PC-9 (cell line): Measurements from ENCODE around the gene DCAKD. TPM values are rescaled to one million over a fixed set of nuclear protein-coding genes. Genes with fewer than 3 reads are reported as not detected.

ENCODE experiments used
- BruUV-seq: library from RNA; stranded (reverse); fragments of 400-500 nt; replicated peaks from 2 replicates; lab custom pipeline; 2021; lab: Mats Ljungman, UMichigan
- CTCF ChIA-PET: fragments of 300-600 bp; sonication (Branson Sonifier 250); formaldehyde crosslinking; loops from one replicate; lab custom pipeline; 2022; ENCODE audit warnings: antibody characterized with exemption; lab: Charles Lee
- POLR2A ChIA-PET: fragments of 300-600 bp; sonication (Branson Sonifier 250); formaldehyde crosslinking; loops from one replicate; lab custom pipeline; 2022; ENCODE audit warnings: antibody characterized with exemption; ENCODE audit not compliant: unreplicated experiment; lab: Charles Lee
- DNase-seq, 2 experiments: peaks; one replicate each; pipeline versions ENCODE4 v3.0.0 to v3.0.0-alpha.2; 2015 to 2022; ENCODE audit warnings: mixed read lengths in 1 of 2
- H2AFZ ChIP-seq: fragments of 200-600 bp; sonication (generic); 2 replicates; pipeline ENCODE4 v1.8.1; 2017; ENCODE audit warnings: antibody characterized with exemption
- H3F3A ChIP-seq: fragments of 200-600 bp; sonication (generic); 2 replicates; pipeline ENCODE4 v1.8.1; 2017; ENCODE audit warnings: antibody characterized with exemption, mild to moderate bottlenecking, low read depth; ENCODE audit not compliant: insufficient read depth
- H3K27ac ChIP-seq: fragments of 200-600 bp; sonication (generic); 2 replicates; pipeline ENCODE4 v1.6.1; 2016; ENCODE audit warnings: mixed run types
- H3K27me3 ChIP-seq: fragments of 200-600 bp; sonication (generic); 2 replicates; pipeline ENCODE4 v1.6.1; 2016; ENCODE audit warnings: low read depth, mixed run types; ENCODE audit not compliant: insufficient read depth
- H3K36me3 ChIP-seq: fragments of 200-600 bp; sonication (generic); 2 replicates; pipeline ENCODE4 v1.6.1; 2016; ENCODE audit warnings: low read depth, mixed run types
- H3K4me1 ChIP-seq: fragments of 200-600 bp; sonication (generic); replicated peaks from 2 replicates; pipeline ENCODE4 v1.6.1; 2016; ENCODE audit warnings: mixed run types; ENCODE audit not compliant: insufficient read depth
- H3K4me2 ChIP-seq: fragments of 200-600 bp; sonication (generic); 2 replicates; pipeline ENCODE4 v1.6.1; 2017; ENCODE audit warnings: mixed run types
- H3K4me3 ChIP-seq: fragments of 200-600 bp; sonication (generic); 2 replicates; pipeline ENCODE4 v1.6.1; 2016; ENCODE audit warnings: mixed run types
- H3K79me2 ChIP-seq: fragments of 200-600 bp; sonication (generic); 2 replicates; pipeline ENCODE4 v1.6.1; 2017; ENCODE audit warnings: low read depth, mixed run types
- H3K9me2 ChIP-seq: fragments of 200-600 bp; sonication (generic); 2 replicates; pipeline ENCODE4 v1.8.1; 2017; ENCODE audit warnings: mild to moderate bottlenecking; ENCODE audit not compliant: insufficient read depth
- H3K9me3 ChIP-seq: fragments of 200-600 bp; sonication (generic); 2 replicates; pipeline ENCODE4 v1.8.1; 2016; ENCODE audit warnings: low read depth; ENCODE audit not compliant: insufficient read depth
- H4K20me1 ChIP-seq: fragments of 200-600 bp; sonication (generic); 2 replicates; pipeline ENCODE4 v1.8.1; 2017; ENCODE audit not compliant: insufficient read depth
- CTCF ChIP-seq: fragments of 200-600 bp; sonication (generic); conservative IDR thresholded peaks from 2 replicates; pipeline ENCODE4 v1.6.1; 2017; ENCODE audit warnings: mixed run types, antibody characterized with exemption, mild to moderate bottlenecking, moderate library complexity
- EZH2 ChIP-seq: fragments of 200-600 bp; sonication (generic); IDR thresholded peaks from 2 replicates; pipeline ENCODE4 v1.8.0; 2017; ENCODE audit warnings: antibody characterized with exemption, low read depth
- intact Hi-C: fragments of 100-400 bp; cut with micrococcal nuclease; formaldehyde crosslinking; loops from one replicate; pipeline ENCODE4 v1.10.0; 2022; ENCODE audit not compliant: unreplicated experiment
- total RNA-seq: library from RNA; stranded (reverse); gene quantifications from 2 replicates; pipeline ENCODE4 v1.2.3, GENCODE V29; 2021

The DCAKD gene
- total RNA-seq, 1 experiment from 2014 or later, result 68.8 TPM

GRCh38 chr17:45093444-45094110 is 42.1 kb upstream of the DCAKD start:
- Histone ChIP-seq H3K4me1 (peaks cover 21% of the 10 kb centered on the region), H3K4me3 (no peak overlapping the region), H2AFZ (no peak overlapping the region), H3K27ac (peak overlapping the region; percentile 66), H4K20me1 (no peaks in the 10 kb centered on the region; the same call in 1 of the 2 replicates), H3K9me3 (no peaks in the 10 kb centered on the region), H3K9me2 (no peaks in the 10 kb centered on the region), H3K27me3 (no peaks in the 10 kb centered on the region), H3K4me2 (peak overlapping the region; percentile 40), H3K79me2 (no peaks in the 10 kb centered on the region; the same call in 1 of the 2 replicates), H3K36me3 (peaks cover 20% of the 10 kb centered on the region), H3F3A (peaks cover 62% of the 10 kb centered on the region)
- DNase-seq, result no peak
- CTCF ChIA-PET, result interaction anchor here (0.5 to 0.7 kb wide), 2 partner anchors 104 to 378 kb away, joined by 3 to 4 read pairs; no protein-coding TSS in a partner anchor
- TF ChIP-seq CTCF, result no peak
- no peak for TF ChIP-seq EZH2
- BruUV-seq, result TSS peak; percentile 18
- intact Hi-C loops, result loop anchor here (2.0 to 10.0 kb wide), 3 partner anchors 31 to 69 kb away; partner anchors contain the start of gene DCAKD
- POLR2A ChIA-PET, result interaction anchor here (0.5 to 0.6 kb wide), 2 partner anchors 34 to 125 kb away, joined by 4 to 7 read pairs; partner anchors contain the start of gene C1QL1

GRCh38 chr17:45092911-45093430 is 41.5 kb upstream of the DCAKD start:
- CTCF ChIA-PET, result interaction anchor here (0.5 kb wide), 1 partner anchor 104 kb away, joined by 4 read pairs; no protein-coding TSS in a partner anchor
- H3K27ac ChIP-seq, result peak overlapping the region; percentile 66
- DNase-seq, result peak; percentile 86 to 88
- no peak overlapping the region for H2AFZ ChIP-seq
- peak overlapping the region; percentile 40 for H3K4me2 ChIP-seq
- H3K27me3 ChIP-seq, result no peaks in the 10 kb centered on the region
- no peaks in the 10 kb centered on the region for H3K9me3 ChIP-seq
- POLR2A ChIA-PET, result interaction anchor here (0.5 to 0.7 kb wide), 3 partner anchors 35 to 187 kb away, joined by 4 to 7 read pairs (median 7); partner anchors contain the start of gene C1QL1
- TF ChIP-seq CTCF, result no peak
- TF ChIP-seq EZH2, result no peak
- H3K4me1 ChIP-seq, result peaks cover 21% of the 10 kb centered on the region
- intact Hi-C loops, result loop anchor here (2.0 to 10.0 kb wide), 3 partner anchors 32 to 68 kb away; partner anchors contain the start of gene DCAKD
- H3K4me3 ChIP-seq, result no peak overlapping the region
- peaks cover 20% of the 10 kb centered on the region for H3K36me3 ChIP-seq
- H4K20me1 ChIP-seq, result no peaks in the 10 kb centered on the region
- no peaks in the 10 kb centered on the region for H3K9me2 ChIP-seq
- BruUV-seq, result no TSS peak
- H3K79me2 ChIP-seq, result no peaks in the 10 kb centered on the region; the same call in 1 of the 2 replicates
- peaks cover 55% of the 10 kb centered on the region for H3F3A ChIP-seq

- BruUV-seq, result no TSS peak
- Histone ChIP-seq H3K9me3 (no peaks in the 10 kb centered on the region), H3K9me2 (no peaks in the 10 kb centered on the region), H3K27me3 (no peaks in the 10 kb centered on the region), H3K4me3 (no peak overlapping the region), H4K20me1 (no peaks in the 10 kb centered on the region), H3K27ac (peak overlapping the region; percentile 66), H2AFZ (no peak overlapping the region), H3K4me1 (peaks cover 21% of the 10 kb centered on the region), H3K79me2 (no peaks in the 10 kb centered on the region; the same call in 1 of the 2 replicates), H3K36me3 (peaks cover 20% of the 10 kb centered on the region), H3K4me2 (no peak overlapping the region), H3F3A (peaks cover 49% of the 10 kb centered on the region)
- TF ChIP-seq EZH2 (no peak), CTCF (no peak)
- POLR2A ChIA-PET, result no interaction called here
- peak in 1 of 2 experiments; percentile 55 for DNase-seq
- intact Hi-C loops, result loop anchor here (2.0 to 10.0 kb wide), 3 partner anchors 33 to 67 kb away; partner anchors contain the start of gene DCAKD
- CTCF ChIA-PET, result no interaction called here
Measured at GRCh38 chr17:45091778-45092425, 40.5 kb upstream of the DCAKD start.
